GM12892 (cell line): ENCODE data around the gene AP3B1.

Source experiments
- POLR2A ChIP-seq: IDR thresholded peaks from 2 replicates; pipeline ENCODE4 v1.6.1; 2011; ENCODE audit warnings: low read depth, low read length, control low read depth
- POLR2AphosphoS5 ChIP-seq: IDR thresholded peaks from 2 replicates; pipeline ENCODE4 v1.6.1; 2011; ENCODE audit warnings: low read depth, low read length, control low read depth

DNA sequence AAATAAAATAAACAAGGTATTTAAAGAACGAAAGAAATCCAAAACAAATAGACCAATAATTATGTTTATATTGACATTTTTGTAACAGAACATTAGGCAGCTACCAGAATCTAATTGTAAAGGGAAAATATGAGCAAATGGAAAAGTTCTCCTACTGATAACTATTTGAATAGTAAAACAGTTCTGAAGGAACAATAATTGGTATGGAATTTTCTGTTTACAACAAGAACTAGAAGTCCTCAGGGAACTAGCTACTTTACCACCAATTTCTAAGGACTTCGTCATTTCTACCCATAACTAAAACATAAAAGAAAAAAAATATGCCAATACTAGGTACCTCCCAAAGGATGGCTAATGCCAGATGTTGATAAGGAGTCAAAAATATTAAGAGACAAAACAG, 58.5 kb downstream of the AP3B1 start:
- TF ChIP-seq POLR2AphosphoS5 (no peak), POLR2A (no peak)
